Suppressor macrophage (primary cell): ENCODE data around the gene SLC13A3.
A peak's percentile ranks its signal among the peaks of the same experiment; 100 is the strongest.

Source experiments
- DNase-seq, 4 experiments: peaks; one replicate each; pipeline ENCODE4 v3.0.0-alpha.2; 2020 to 2022

Gene SLC13A3

GRCh38 chr20:46631874-46632446 is 19.3 kb downstream of the SLC13A3 start:
- no peak for DNase-seq

GRCh38 chr20:46631212-46631869 is 19.9 kb downstream of the SLC13A3 start:
- peak; percentile 92 to 97 (median 94) for DNase-seq

- DNase-seq: peak in 3 of 4 experiments; percentile 22 to 56 (median 44)
Measured at GRCh38 chr20:46630306-46630705, 21.0 kb downstream of the SLC13A3 start.

DNA sequence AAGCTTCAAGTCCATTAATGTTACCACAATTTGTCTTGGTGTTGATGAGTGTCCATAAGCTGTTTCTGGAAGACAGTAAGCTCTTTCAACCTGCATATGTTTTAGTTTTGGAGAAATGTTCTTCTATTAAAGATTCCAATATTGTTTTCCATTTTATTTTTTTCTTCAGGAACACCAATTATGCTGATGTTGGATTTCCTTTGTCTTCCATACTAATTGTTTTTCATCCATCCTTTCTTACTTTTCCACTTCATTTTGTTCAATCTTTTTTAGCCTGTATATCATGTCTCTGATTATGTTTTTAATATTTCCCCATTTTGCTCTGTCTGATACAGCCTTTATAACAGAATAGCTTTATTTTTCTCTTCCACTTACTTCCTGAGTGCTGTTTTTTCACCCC is 21.9 kb downstream of the SLC13A3 start:
- no peak for DNase-seq

DNA sequence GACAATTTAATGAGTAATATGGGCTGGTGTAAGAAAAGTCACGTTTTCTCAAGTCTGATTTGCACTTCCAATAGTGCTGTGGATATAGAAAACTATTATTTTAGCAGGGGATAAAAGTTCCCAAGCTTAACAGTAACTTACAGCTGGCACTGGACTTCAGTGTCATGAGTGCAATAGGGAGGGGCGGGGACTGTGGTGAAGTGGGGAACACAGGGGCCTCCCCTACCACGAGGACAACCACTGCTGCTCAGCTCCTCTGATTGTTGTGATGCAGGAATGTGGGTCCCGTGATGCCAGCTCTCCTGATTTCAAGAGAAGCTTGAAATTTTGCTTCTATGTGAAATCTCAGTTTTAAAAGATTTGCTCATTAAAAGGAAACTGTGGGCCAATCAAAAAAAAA is 24.0 kb downstream of the SLC13A3 start:
- DNase-seq: peak in 1 of 4 experiments; percentile 20

DNA sequence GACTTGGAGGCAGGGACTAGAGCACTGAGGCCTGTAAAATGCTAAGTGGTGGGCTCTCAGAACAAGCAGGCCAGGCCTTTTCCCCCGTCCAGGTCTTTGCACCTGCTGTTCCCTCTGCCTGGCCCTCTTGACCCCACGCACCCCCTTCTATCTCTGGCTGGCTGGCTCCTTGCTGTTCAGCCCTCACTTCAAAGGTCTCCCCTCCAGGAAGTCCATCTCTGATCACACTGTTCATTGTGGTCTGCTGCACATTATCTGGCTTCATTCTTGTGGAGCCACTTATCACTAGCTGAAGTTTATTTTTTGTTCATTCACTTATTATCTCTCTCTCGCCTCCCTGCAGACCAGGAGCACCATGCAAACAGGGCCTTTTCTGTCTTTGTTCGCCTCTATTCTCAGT is 24.5 kb downstream of the SLC13A3 start:
- no peak for DNase-seq

DNA sequence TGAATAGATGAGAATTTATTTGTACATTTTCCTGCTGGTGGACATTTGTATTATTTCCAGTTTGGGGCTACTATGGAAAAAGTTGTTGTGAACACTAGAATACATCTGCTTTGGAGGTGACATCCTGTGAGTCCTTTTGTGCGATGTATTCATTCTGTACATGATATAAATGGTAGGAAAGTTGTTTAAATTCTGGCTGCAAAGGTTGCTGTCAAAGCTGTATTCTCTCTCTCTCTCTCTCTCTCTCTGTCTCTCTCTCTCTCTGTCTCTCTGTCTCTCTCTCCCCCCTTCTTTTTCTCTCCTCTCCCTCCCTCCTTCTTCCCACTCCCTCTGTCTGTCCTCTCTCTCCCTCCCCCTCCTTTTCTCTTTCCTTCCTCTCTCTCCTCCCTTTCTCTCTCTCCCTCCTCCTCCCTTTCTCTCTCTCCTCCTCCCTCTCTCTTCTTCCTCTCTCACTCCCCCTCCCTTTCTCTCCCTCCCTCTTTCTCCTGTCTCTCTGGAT is 25.3 kb downstream of the SLC13A3 start:
- no peak for DNase-seq

- DNase-seq: peak; percentile 54 to 79 (median 70)
Measured at GRCh38 chr20:46624946-46625345, 26.3 kb downstream of the SLC13A3 start.

DNA sequence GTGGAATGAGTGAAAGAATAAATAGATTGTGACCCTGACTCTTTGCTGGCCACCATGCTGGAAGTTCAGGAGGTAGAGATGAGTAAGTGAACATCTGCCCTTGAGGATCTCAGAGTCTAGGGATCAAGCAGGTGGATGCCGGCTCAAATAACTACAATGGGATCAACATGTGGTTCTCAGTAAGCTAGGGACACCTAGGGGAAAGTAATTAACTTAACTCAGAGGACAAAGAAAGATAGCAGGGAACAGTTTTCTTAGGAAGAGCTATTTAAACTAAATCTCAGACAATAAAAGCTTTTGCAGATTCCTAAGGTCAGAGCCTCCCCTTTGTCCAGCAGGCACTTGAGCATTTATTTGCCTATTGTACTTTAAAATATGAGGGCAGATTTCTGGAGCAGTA is 29.1 kb downstream of the SLC13A3 start:
- no peak for DNase-seq

GRCh38 chr20:46621492-46621891 is 29.8 kb downstream of the SLC13A3 start:
- DNase-seq: no peak

GRCh38 chr20:46619445-46619844 is 31.8 kb downstream of the SLC13A3 start:
- DNase-seq: no peak

DNA sequence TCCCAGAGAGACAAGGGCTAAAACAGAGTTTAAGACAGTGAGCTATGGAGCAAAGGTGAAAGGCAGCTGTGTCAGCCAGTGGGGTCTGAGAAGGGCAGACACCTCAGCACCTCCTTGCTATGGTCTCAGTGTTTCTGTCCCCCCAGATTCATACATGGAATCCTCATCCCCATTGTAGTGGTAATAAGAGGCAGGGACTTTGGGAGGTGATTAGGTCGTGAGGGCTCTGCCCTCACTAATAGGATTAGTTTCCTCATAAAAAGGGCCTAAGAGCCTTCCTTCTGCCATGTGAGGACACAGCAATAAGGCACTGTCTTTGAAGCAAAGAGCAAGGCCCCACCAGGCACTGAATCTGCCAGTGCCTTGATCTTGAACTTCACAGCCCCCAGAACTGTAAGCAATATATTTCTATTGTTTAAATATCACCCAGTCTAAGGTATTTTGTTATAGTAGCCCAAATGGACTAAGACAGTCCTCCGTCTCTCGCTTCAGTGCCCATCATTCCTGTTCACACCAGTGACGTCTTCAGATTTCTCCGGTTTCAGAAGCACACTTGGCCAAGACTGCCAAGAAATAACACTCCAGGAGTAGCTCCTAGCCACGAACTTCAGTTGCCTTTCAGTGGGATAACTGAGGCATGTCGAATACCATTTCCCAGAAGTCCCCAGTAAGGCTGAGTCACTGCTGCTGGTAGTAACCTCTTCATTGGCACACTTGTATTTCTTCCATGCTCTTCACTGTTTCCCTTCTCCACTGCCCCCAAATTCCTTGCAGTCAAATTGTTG is 32.8 kb downstream of the SLC13A3 start:
- no peak for DNase-seq

DNA sequence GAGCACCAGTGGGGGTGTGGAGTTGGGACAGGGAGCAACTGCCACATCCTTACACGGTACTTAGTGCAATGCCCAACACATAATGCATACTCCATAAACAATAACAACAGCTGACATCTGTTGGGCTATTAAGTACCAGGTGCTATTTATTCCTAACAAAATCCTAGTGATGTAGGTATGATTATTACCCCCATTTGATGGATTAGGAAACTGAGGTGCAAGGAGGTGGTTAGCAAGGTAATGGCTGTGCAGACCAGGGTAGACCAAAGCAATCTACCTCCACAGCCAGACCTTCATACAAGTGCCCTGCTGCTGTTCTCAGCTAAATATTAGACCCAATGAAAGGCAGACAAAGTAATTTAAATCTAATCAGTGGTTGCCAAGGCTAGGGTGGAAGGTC is 36.8 kb downstream of the SLC13A3 start:
- DNase-seq: no peak

- no peak for DNase-seq
Measured at GRCh38 chr20:46610145-46610544, 41.1 kb downstream of the SLC13A3 start.

DNA sequence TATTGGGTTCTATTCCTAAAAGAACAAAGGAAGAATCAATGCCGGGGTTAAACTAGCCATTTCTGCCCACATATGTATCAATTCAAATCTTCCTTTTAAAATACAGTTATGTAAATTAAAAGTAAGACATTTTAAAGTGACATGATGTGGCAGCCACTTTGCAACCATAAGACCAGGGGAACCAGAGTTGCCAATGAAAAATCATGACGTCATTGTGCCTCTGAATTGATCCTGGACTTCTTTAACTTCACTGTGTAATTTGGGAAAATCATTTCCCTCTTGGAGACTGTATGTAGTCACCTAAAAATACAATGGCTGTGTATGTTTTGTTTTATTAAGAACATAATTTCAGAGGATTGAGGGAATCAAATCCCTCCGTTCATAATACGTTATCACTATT is 42.2 kb downstream of the SLC13A3 start:
- DNase-seq: no peak

DNA sequence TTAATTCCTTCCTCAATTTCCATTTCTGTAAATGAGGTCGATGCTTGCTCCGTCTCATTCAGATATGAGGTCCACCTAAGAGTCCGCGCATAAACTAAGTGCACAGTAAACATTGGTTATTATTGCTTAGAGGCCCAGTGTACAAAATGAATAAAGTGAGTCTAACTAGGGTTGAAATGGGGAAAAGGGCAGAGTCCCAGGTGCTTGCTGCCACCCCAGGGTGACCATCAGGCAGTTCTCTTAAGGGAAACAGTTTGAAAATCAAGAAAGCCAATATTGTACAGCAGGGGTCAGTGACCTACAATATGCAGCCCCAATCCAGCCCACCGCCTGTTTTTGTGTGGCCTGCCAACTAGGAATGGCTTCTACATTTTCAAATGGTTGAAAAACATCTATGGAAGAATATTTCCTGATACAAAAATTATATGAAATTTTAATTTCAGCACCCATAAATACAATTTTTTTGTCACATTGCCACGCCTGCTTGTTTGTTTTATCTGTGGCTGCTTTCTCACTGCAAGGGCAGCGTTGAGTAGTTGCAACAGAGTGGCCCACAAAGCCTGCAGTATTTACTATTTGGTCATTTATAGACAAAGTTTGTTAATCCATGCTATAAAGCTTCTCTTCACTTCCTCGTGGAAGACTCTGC is 43.3 kb downstream of the SLC13A3 start:
- no peak for DNase-seq

DNA sequence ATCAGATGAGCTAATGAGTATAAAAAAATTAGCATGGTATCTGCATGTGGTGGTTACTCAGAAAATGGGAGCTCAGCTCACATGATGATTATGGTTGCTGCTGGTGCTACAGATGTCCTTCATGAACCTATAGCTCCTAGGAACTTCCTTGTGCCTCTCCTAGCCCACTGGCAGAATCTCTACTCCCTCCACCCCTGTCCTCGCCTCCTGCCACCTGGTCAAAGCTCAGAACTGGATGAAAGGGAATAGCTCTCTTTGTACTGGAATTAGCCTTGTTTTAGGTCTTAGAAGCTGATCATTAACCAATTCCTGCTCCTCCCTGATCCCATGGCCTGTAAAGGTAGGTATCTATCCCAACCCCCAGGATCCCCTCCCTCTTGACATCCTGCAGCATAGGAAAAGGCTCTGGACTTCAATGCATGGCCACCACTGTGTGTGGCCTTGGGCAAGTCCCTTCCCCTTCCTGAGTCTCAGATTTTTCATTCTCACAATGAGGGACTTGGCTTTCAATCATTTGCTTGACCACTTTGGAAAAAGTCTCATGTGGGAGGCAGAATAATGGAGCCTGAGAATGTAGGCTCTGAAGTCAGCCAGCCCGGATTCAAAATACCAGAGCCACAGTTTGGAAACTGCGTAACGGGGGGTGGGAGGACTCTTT is 43.9 kb downstream of the SLC13A3 start:
- no peak for DNase-seq

DNA sequence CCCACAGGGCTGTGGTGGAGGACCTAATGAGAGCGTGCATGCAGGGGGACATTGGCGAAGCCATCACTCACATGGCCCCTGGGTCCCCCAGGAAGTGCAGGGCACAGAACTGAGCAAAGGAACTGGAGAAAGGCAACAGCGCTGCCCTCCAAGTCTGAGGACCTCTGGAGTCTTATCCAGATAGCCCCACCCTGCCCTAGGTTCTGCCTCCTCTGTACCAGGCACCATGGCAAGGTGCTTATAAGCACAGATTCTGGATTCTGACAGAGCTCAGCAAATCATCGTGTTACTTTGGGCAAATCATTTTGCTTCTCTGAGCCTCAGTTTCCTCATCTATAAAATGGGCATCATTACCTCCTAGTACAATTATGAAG is 44.5 kb downstream of the SLC13A3 start:
- no peak for DNase-seq

- no peak for DNase-seq
Measured at GRCh38 chr20:46605978-46606816, 45.1 kb downstream of the SLC13A3 start.

- DNase-seq: no peak
Measured at GRCh38 chr20:46605181-46605580, 46.1 kb downstream of the SLC13A3 start.

GRCh38 chr20:46604551-46605133 is 46.6 kb downstream of the SLC13A3 start:
- DNase-seq: no peak
